HEK293T (cell line): ENCODE results near the gene LNX2.

ENCODE experiments used
- ARNT ChIP-seq: fragments of 450-650 bp; IDR thresholded peaks from 2 replicates; pipeline ENCODE4 v1.6.1; 2017; ENCODE audit warnings: mild to moderate bottlenecking
- BHLHE40 ChIP-seq: fragments of 450-650 bp; IDR thresholded peaks from 2 replicates; pipeline ENCODE4 v1.6.1; 2016; ENCODE audit warnings: mild to moderate bottlenecking, moderate library complexity, borderline replicate concordance
- FOXA1 ChIP-seq: fragments of 450-650 bp; IDR thresholded peaks from 2 replicates; pipeline ENCODE4 v1.6.1; 2016; ENCODE audit warnings: mild to moderate bottlenecking
- FOXK2 ChIP-seq: fragments of 450-650 bp; IDR thresholded peaks from 2 replicates; pipeline ENCODE4 v1.6.1; 2016; ENCODE audit warnings: mild to moderate bottlenecking
- FOXM1 ChIP-seq: fragments of 450-650 bp; IDR thresholded peaks from 2 replicates; pipeline ENCODE4 v1.6.1; 2017; ENCODE audit warnings: mild to moderate bottlenecking, borderline replicate concordance
- L3MBTL2 ChIP-seq: fragments of 450-650 bp; conservative IDR thresholded peaks from 2 replicates; pipeline ENCODE4 v1.6.1; 2016; ENCODE audit warnings: mild to moderate bottlenecking
- LEF1 ChIP-seq: fragments of 450-650 bp; IDR thresholded peaks from 2 replicates; pipeline ENCODE4 v1.6.1; 2017; ENCODE audit warnings: mild to moderate bottlenecking, borderline replicate concordance
- NFRKB ChIP-seq: fragments of 450-650 bp; IDR thresholded peaks from 2 replicates; pipeline ENCODE4 v1.6.1; 2016; ENCODE audit warnings: mild to moderate bottlenecking, moderate library complexity
- SP1 ChIP-seq: fragments of 450-650 bp; IDR thresholded peaks from 2 replicates; pipeline ENCODE4 v1.6.1; 2017
- SUZ12 ChIP-seq: fragments of 450-650 bp; IDR thresholded peaks from 2 replicates; pipeline ENCODE4 v1.6.1; 2016; ENCODE audit warnings: mild to moderate bottlenecking
- TARDBP ChIP-seq: fragments of 450-650 bp; IDR thresholded peaks from 2 replicates; pipeline ENCODE4 v1.6.1; 2016
- ZNF384 ChIP-seq: fragments of 450-650 bp; IDR thresholded peaks from 2 replicates; pipeline ENCODE4 v1.6.1; 2016

DNA sequence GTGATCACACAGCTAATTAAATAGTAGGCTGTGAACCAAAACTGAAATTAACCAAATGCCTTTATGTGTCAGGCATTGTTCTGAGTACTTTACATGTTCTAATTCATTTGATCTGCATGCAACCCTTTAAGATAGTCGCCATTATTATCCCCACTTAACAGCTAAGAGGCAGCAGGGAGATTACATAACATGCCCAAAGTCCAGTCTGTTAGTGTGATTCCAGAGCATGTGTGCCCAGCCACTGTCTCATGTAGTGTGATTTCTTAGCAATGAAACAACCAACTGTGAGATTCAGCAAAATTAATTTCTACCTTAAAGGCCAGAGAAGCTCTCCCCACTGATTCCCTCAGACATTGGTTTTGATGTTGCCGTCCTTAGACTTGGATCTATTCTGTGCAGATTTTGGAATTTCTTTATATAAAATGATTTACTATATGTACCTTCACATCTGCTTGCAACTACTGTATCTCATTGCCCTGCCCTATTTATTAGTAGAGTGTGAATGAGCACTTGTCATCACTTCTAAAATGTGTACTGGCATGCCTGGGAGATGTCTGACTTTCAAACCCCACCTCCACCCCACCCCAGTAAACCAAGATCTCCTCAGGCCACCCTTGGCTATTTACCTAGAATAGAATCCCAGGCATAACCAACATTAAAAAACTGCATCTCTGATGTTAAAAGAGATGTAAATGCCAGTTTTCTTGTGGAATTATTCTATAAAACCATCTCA, 42.6 kb upstream of the LNX2 start:
- TF ChIP-seq L3MBTL2, result no peak
- no peak for TF ChIP-seq SP1
- no peak for TF ChIP-seq LEF1
- TF ChIP-seq BHLHE40, result no peak
- TF ChIP-seq ARNT, result no peak
- no peak for TF ChIP-seq FOXM1
- TF ChIP-seq FOXK2, result no peak
- no peak for TF ChIP-seq NFRKB
- no peak for TF ChIP-seq SUZ12
- no peak for TF ChIP-seq FOXA1
- no peak for TF ChIP-seq ZNF384
- TF ChIP-seq TARDBP, result no peak
